Trophoblast cell (in vitro differentiated cells and primary cell): ENCODE measurements around the gene MINAR2. TPM values are rescaled to one million over a fixed set of nuclear protein-coding genes. Genes with fewer than 3 reads are reported as not detected.

ENCODE experiments used
- DNase-seq, 2 donors: peaks; one replicate each; pipeline ENCODE4 v3.0.0-alpha.2; 2016
- H2AFZ ChIP-seq: 2 replicates; pipeline ENCODE4 v1.6.1; 2013; ENCODE audit warnings: low read length, moderate library complexity, mild to moderate bottlenecking; ENCODE audit not compliant: insufficient read depth, poor library complexity
- H2AK5ac ChIP-seq: 2 replicates; pipeline ENCODE4 v1.6.1; 2013; ENCODE audit warnings: mild to moderate bottlenecking, low read length
- H2BK120ac ChIP-seq: 2 replicates; pipeline ENCODE4 v1.6.1; 2013; ENCODE audit warnings: low read length, mild to moderate bottlenecking, moderate library complexity; ENCODE audit not compliant: insufficient read depth, poor library complexity
- H2BK12ac ChIP-seq: 2 replicates; pipeline ENCODE4 v1.6.1; 2013; ENCODE audit warnings: mild to moderate bottlenecking, low read length, moderate library complexity
- H2BK5ac ChIP-seq: 2 replicates; pipeline ENCODE4 v1.6.1; 2013; ENCODE audit warnings: low read length, low read depth, moderate library complexity, mild to moderate bottlenecking; ENCODE audit not compliant: poor library complexity
- H3K14ac ChIP-seq: 2 replicates; pipeline ENCODE4 v1.6.1; 2013; ENCODE audit warnings: mild to moderate bottlenecking, low read length
- H3K18ac ChIP-seq: 2 replicates; pipeline ENCODE4 v1.6.1; 2013; ENCODE audit warnings: mild to moderate bottlenecking, low read length
- H3K23ac ChIP-seq: 2 replicates; pipeline ENCODE4 v1.6.1; 2013; ENCODE audit warnings: low read length
- H3K27ac ChIP-seq: 2 replicates; pipeline ENCODE4 v1.5.1; 2013; ENCODE audit warnings: low read depth, mild to moderate bottlenecking, inconsistent platforms, low read length, moderate library complexity
- H3K27me3 ChIP-seq: 2 replicates; pipeline ENCODE4 v1.6.1; 2013; ENCODE audit warnings: inconsistent platforms, mild to moderate bottlenecking, low read length, moderate library complexity; ENCODE audit not compliant: insufficient read depth
- H3K36me3 ChIP-seq, 2 experiments: 1 replicate in 1 of 2; 2 replicates in 1 of 2; pipeline ENCODE4 v1.6.1; 2013; ENCODE audit warnings: low read length in 2 of 2, mild to moderate bottlenecking in 2 of 2, moderate library complexity in 1 of 2; ENCODE audit not compliant: insufficient read depth in 2 of 2, control insufficient read depth in 1 of 2
- H3K4ac ChIP-seq: 2 replicates; pipeline ENCODE4 v1.6.1; 2013; ENCODE audit warnings: low read depth, mild to moderate bottlenecking, low read length, moderate library complexity
- H3K4me1 ChIP-seq, 2 experiments: 1 replicate in 1 of 2; 2 replicates in 1 of 2; pipeline ENCODE4 v1.6.1; 2013; ENCODE audit warnings: low read length in 2 of 2, mild to moderate bottlenecking in 2 of 2, moderate library complexity in 1 of 2; ENCODE audit not compliant: insufficient read depth in 2 of 2, control insufficient read depth in 1 of 2
- H3K4me2 ChIP-seq: 2 replicates; pipeline ENCODE4 v1.6.1; 2013; ENCODE audit warnings: inconsistent platforms, mild to moderate bottlenecking, low read length, moderate library complexity
- H3K4me3 ChIP-seq: 2 replicates; pipeline ENCODE4 v1.5.1; 2013; ENCODE audit warnings: mild to moderate bottlenecking, low read depth, low read length, inconsistent platforms
- H3K79me1 ChIP-seq: one replicate; pipeline ENCODE4 v1.6.1; 2013; ENCODE audit warnings: low read length
- H3K79me2 ChIP-seq: 2 replicates; pipeline ENCODE4 v1.6.1; 2013; ENCODE audit warnings: low read length, mild to moderate bottlenecking; ENCODE audit not compliant: control insufficient read depth, insufficient read depth, poor library complexity
- H3K9ac ChIP-seq: 2 replicates; pipeline ENCODE4 v1.6.1; 2013; ENCODE audit warnings: mild to moderate bottlenecking, low read length
- H3K9me3 ChIP-seq: 2 replicates; pipeline ENCODE4 v1.6.1; 2013; ENCODE audit warnings: low read depth, mild to moderate bottlenecking, control low read depth, inconsistent platforms, low read length; ENCODE audit not compliant: insufficient read depth
- H4K12ac ChIP-seq: 2 replicates; pipeline ENCODE4 v1.6.1; 2013; ENCODE audit warnings: low read depth, mild to moderate bottlenecking, low read length, moderate library complexity
- H4K8ac ChIP-seq: 2 replicates; pipeline ENCODE4 v1.6.1; 2013; ENCODE audit warnings: low read depth, mild to moderate bottlenecking, low read length, moderate library complexity
- H4K91ac ChIP-seq: one replicate; pipeline ENCODE4 v1.6.1; 2013; ENCODE audit warnings: low read depth, mild to moderate bottlenecking, low read length, moderate library complexity
- WGBS: extraction: QIAGEN DNeasy Blood & Tissue Kit; methylation state at CpG from one replicate; pipeline ENCODE4 v1.1.7; 2013; ENCODE audit warnings: missing lambda C conversion rate; ENCODE audit not compliant: insufficient read length, insufficient coverage; ENCODE audit errors: extremely low coverage; 5-methylcytosine and 5-hydroxymethylcytosine counted together
- polyA plus RNA-seq: library from polyadenylated mRNA; stranded (reverse); fragments of 200-250 nt; gene quantifications from 2 replicates; pipeline ENCODE4 v1.2.3, GENCODE V29; 2013

Gene MINAR2, protein sequence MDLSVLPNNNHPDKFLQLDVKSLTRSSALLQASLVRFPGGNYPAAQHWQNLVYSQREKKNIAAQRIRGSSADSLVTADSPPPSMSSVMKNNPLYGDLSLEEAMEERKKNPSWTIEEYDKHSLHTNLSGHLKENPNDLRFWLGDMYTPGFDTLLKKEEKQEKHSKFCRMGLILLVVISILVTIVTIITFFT
- 0.03 TPM in 1 of 2 replicates, not detected in the other for polyA plus RNA-seq

DNA sequence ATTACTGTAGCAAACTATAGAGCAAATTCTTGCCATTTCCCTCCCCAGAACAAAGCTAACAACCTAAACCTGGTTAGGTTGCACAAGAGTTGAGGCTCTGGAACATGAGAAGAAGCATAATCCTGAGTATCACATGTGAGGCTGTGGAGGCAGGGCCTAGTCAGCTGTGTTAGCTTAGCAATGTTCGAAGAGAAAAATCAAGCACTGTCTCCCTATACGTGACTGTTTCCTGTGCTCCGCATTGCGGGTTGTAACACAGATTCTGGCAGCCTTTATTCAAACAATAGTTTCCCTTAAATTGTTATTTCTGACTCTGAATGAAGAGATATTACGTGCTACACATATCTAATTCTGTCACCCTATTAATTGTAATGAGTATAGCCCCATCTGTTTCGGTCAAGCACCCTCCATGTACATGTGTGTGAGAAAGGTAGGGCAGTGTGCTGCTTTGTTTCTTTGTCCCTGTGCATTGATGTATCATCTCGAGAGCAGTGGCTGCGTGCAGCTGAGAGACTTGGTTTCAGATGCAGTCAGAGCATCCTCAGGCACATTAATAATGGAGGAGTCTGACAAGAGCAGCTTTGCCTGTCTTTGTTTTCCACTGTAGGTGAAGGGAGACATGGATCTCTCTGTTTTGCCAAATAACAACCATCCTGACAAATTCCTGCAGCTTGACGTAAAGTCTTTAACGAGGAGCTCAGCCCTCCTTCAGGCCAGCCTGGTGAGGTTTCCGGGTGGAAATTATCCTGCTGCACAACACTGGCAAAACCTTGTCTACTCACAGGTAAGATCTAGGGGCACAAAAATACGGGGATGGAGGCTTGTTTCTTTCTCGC, at the start of gene MINAR2:
MINAR2 (plus strand) TSS at position 523 of the 836 bp plus-strand sequence; CDS start at position 620, 97 bp downstream.
- Histone ChIP-seq H2BK12ac (no peak within 1 kb of the TSS), H4K91ac (no peak within 1 kb of the TSS), H3K79me2 (no peaks in the 10 kb centered on the region), H3K9me3 (no peaks in the 10 kb centered on the region), H3K79me1 (no peaks in the 10 kb centered on the region), H3K27ac (no peak within 1 kb of the TSS), H3K4me2 (no peak within 1 kb of the TSS), H2AFZ (no peak within 1 kb of the TSS), H3K4ac (no peak within 1 kb of the TSS), H3K4me3 (no peak within 1 kb of the TSS), H3K9ac (no peak within 1 kb of the TSS), H4K8ac (no peak within 1 kb of the TSS), H3K23ac (no peak within 1 kb of the TSS), H2AK5ac (no peak within 1 kb of the TSS), H2BK5ac (no peak within 1 kb of the TSS), H3K4me1 (no peaks in the 10 kb centered on the region), H3K14ac (no peak within 1 kb of the TSS), H3K27me3 (no peaks in the 10 kb centered on the region), H3K18ac (no peak within 1 kb of the TSS), H4K12ac (no peak within 1 kb of the TSS), H2BK120ac (no peak within 1 kb of the TSS), H3K36me3 (no peaks in the 10 kb centered on the region)
- no CpG with 5 or more reads among the region's 13 CpGs for WGBS
- DNase-seq = no peak

GRCh38 chr5:129698661-129699060, 49.2 kb upstream of the MINAR2 start:
- Histone ChIP-seq H3K14ac (no peak overlapping the region), H3K36me3 (no peaks in the 10 kb centered on the region), H3K79me1 (no peaks in the 10 kb centered on the region), H3K4me2 (no peak overlapping the region), H3K27ac (no peak overlapping the region), H2AK5ac (no peak overlapping the region), H4K8ac (no peak overlapping the region), H3K9ac (no peak overlapping the region), H3K79me2 (no peaks in the 10 kb centered on the region), H3K4ac (no peak overlapping the region), H3K4me1 (no peaks in the 10 kb centered on the region), H3K9me3 (no peaks in the 10 kb centered on the region), H2BK5ac (no peak overlapping the region), H2BK12ac (no peak overlapping the region), H3K23ac (no peak overlapping the region), H3K18ac (no peak overlapping the region), H4K91ac (no peak overlapping the region), H3K27me3 (no peaks in the 10 kb centered on the region), H2AFZ (no peak overlapping the region), H3K4me3 (no peak overlapping the region), H4K12ac (no peak overlapping the region), H2BK120ac (no peak overlapping the region)
- DNase-seq = peak in 1 of 2 donors; percentile 2

DNA sequence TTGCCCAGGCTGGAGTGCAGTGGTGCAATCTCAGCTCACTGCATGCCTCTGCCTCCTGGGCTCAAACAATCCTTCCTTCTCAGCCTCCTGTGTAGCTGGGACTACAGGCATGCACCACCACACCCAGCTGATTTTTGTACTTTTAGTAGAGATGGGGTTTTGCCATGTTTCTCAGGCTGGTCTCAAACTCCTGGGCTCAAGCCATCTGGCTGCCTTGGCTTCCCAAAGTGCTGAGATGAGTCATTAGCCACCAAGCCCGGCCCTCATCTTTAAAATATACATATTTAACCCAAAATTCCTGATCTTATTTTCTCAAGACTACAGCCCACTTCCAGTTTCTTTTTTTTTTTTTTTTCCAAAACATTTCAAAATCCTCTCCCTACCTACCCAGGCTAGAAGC, 31.7 kb upstream of the MINAR2 start:
- no peaks in the 10 kb centered on the region for H3K27me3 ChIP-seq
- no peak overlapping the region for H4K8ac ChIP-seq
- H3K9me3 ChIP-seq = no peaks in the 10 kb centered on the region
- H3K4ac ChIP-seq = no peak overlapping the region
- no peak overlapping the region for H4K12ac ChIP-seq
- no peak overlapping the region for H2BK5ac ChIP-seq
- no peak for DNase-seq
- H3K18ac ChIP-seq = no peak overlapping the region
- no peak overlapping the region for H2AK5ac ChIP-seq
- H4K91ac ChIP-seq = no peak overlapping the region
- H3K9ac ChIP-seq = no peak overlapping the region
- H3K4me1 ChIP-seq = no peaks in the 10 kb centered on the region
- no peak overlapping the region for H2AFZ ChIP-seq
- H3K79me1 ChIP-seq = no peaks in the 10 kb centered on the region
- no peak overlapping the region for H3K23ac ChIP-seq
- H3K4me2 ChIP-seq = no peak overlapping the region
- no CpG with 5 or more reads among the region's 1 CpG for WGBS
- H2BK120ac ChIP-seq = no peak overlapping the region
- H3K79me2 ChIP-seq = no peaks in the 10 kb centered on the region
- no peak overlapping the region for H2BK12ac ChIP-seq
- no peak overlapping the region for H3K4me3 ChIP-seq
- no peak overlapping the region for H3K14ac ChIP-seq
- no peak overlapping the region for H3K27ac ChIP-seq
- no peaks in the 10 kb centered on the region for H3K36me3 ChIP-seq

- H3K36me3 ChIP-seq = no peaks in the 10 kb centered on the region
- H3K4ac ChIP-seq = no peak overlapping the region
- H3K79me2 ChIP-seq = no peaks in the 10 kb centered on the region
- H3K18ac ChIP-seq = no peak overlapping the region
- no peak overlapping the region for H2BK12ac ChIP-seq
- no peak overlapping the region for H4K12ac ChIP-seq
- WGBS = no CpG with 5 or more reads among the region's 5 CpGs
- no peak overlapping the region for H3K9ac ChIP-seq
- no peak overlapping the region for H2BK5ac ChIP-seq
- no peak overlapping the region for H2AFZ ChIP-seq
- no peak overlapping the region for H3K4me2 ChIP-seq
- H3K23ac ChIP-seq = no peak overlapping the region
- no peaks in the 10 kb centered on the region for H3K4me1 ChIP-seq
- no peak overlapping the region for H3K27ac ChIP-seq
- H3K27me3 ChIP-seq = no peaks in the 10 kb centered on the region
- H3K14ac ChIP-seq = no peak overlapping the region
- H3K79me1 ChIP-seq = no peaks in the 10 kb centered on the region
- H4K8ac ChIP-seq = no peak overlapping the region
- H4K91ac ChIP-seq = no peak overlapping the region
- H3K9me3 ChIP-seq = no peaks in the 10 kb centered on the region
- no peak overlapping the region for H3K4me3 ChIP-seq
- H2AK5ac ChIP-seq = no peak overlapping the region
- H2BK120ac ChIP-seq = no peak overlapping the region
- DNase-seq = peak in 1 of 2 donors; percentile 24
Observed at GRCh38 chr5:129716651-129717050, 31.2 kb upstream of the MINAR2 start.
